ENCODE results near the gene ITFG1. TPM values are rescaled to one million over a fixed set of nuclear protein-coding genes. Genes with fewer than 3 reads are reported as not detected.

Gene ITFG1
- total and polyA plus RNA-seq, 9 of the 15 experiments (the other 6 are each of a cell fraction or from before 2014, with no cell fraction given), result 17.1 to 83.5 (median 35.8) TPM

DNA sequence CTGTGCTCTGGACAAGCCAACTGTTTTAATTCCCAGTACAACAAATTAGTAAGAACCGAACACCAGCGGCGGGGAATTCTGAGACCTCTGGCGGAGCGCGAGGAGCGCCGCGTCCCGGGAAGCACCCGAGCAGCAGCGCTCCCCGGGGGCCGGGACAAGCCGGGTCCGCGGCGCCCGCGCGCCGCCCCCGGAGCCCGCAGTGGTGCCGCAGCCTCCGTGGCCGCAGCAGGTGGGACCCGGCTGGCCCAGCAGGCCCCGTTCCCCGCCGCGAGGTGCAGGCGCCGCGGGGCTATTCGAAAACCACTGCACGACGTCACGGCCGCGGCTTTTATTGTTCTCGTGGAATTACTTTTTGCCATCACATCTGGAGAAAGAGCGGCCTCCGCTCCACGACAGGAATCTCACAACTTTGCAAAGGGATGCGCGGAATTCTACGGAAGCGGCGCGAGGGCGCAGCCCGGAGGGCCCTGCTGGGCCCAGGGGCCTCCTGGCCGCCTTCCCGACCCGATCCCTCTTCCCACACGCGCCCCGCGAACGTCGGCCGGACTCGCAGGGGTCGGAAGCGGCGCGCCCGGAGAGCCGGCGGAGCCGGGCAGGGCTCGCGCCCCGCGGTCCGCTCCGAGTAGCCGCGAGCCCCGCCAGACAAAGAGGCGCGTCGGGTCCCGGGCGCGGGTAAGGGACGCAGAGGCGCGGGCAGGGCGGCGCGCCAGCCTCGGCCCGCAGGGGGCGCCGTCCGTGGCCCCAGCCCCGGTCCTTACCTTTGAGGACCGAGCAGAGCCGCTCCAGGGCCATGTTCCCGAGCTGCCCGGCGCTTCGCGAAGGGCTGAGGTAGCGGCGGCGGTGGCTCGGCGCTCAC is 317.8 kb downstream of the ITFG1 start (continued):
- peak; percentile 56; the same call in 1 of the 2 replicates for TF ChIP-seq MGA (IDR thresholded peaks at IDR 0.05)
- TF ChIP-seq TAF9B (IDR thresholded peaks at IDR 0.05; ENCODE audit: partially characterized antibody), result no peak
- peak; percentile 64; the same call in 1 of the 2 replicates for TF ChIP-seq HMGXB4 (CRISPR knock-in tag; IDR thresholded peaks at IDR 0.05)
- peak; percentile 43 for TF ChIP-seq TAF1 (IDR thresholded peaks at IDR 0.05; ENCODE audit: control insufficient read depth, extremely low read depth, insufficient read depth, low read length, severe bottlenecking)
- TF ChIP-seq NCOA4 (IDR thresholded peaks at IDR 0.05; ENCODE audit: partially characterized antibody), result no peak
- TF ChIP-seq RBM25 (IDR thresholded peaks at IDR 0.05; ENCODE audit: low read depth, low read length, severe bottlenecking), result peak; percentile 14
- peak; percentile 82 for TF ChIP-seq HMGN3 (IDR thresholded peaks at IDR 0.05; ENCODE audit: borderline replicate concordance, extremely low read depth, insufficient read length, low read depth, low read length)
- TF ChIP-seq PTTG1 (tag; IDR thresholded peaks at IDR 0.05; ENCODE audit: low read depth), result no peak
- TF ChIP-seq ZNF551 (CRISPR knock-in tag; IDR thresholded peaks at IDR 0.05), result no peak
- TF ChIP-seq ZNF766 (CRISPR knock-in tag; conservative IDR thresholded peaks at IDR 0.05), result 0 out of 2 replicates have a peak, but pooled peaks have one; percentile 19
- TF ChIP-seq U2AF1 (optimal IDR thresholded peaks at IDR 0.05; ENCODE audit: low read depth, low read length), result peak; percentile 67
- peak; percentile 87 for TF ChIP-seq RBBP5 (IDR thresholded peaks at IDR 0.05; ENCODE audit: borderline replicate concordance, insufficient read depth, low read length, poor library complexity, severe bottlenecking)
